Tibial artery (tissue), 4 donors: ENCODE results near the gene SLC7A1.

Experiments used
- DNase-seq, 2 donors: peaks; one replicate each; pipeline ENCODE4 v3.0.0-alpha.2; 2019
- H3K27ac ChIP-seq, 2 donors: fragments of 200-600 bp; sonication (generic) in 1 of 2; 1 replicate in 1 of 2; 2 replicates in 1 of 2; pipeline ENCODE4 v1.5.1; 2018 to 2019; ENCODE audit warnings: mild to moderate bottlenecking in 1 of 2
- H3K27me3 ChIP-seq, 2 donors: fragments of 200-600 bp; sonication (generic) in 1 of 2; one replicate each; pipeline versions ENCODE4 v1.5.1 to v1.6.0; 2016 to 2019
- H3K36me3 ChIP-seq, 3 donors: fragments of 200-600 bp; sonication (generic) in 2 of 3; one replicate each; pipeline ENCODE4 v1.5.1; 2016 to 2019; ENCODE audit warnings: mild to moderate bottlenecking in 2 of 3
- H3K4me1 ChIP-seq, 4 donors: fragments of 200-600 bp; sonication (generic) in 2 of 4; 1 replicate in 3 of 4; 2 replicates in 1 of 4; pipeline ENCODE4 v1.5.1; 2016 to 2019
- H3K4me3 ChIP-seq, 2 donors: fragments of 200-600 bp; sonication (generic) in 1 of 2; 1 replicate in 1 of 2; 2 replicates in 1 of 2; pipeline ENCODE4 v1.5.1; 2018 to 2019; ENCODE audit warnings: mild to moderate bottlenecking in 2 of 2
- H3K9me3 ChIP-seq, 3 donors: fragments of 200-600 bp; sonication (generic) in 1 of 3; one replicate each; pipeline ENCODE4 v1.5.1; 2016 to 2019
- CTCF ChIP-seq, 2 experiments: fragments of 200-600 bp in 1 of 2; fragments of 450-650 bp in 1 of 2; IDR thresholded peaks; one replicate each; pipeline ENCODE4 v1.5.1; 2017 to 2019; ENCODE audit warnings: antibody characterized with exemption in 2 of 2, mild to moderate bottlenecking in 1 of 2, moderate library complexity in 1 of 2
- intact Hi-C: fragments of 100-400 bp; cut with DNase I; formaldehyde crosslinking; loops from one replicate; pipeline ENCODE4 v1.15.0; 2023; ENCODE audit warnings: low total_unique reads

Gene SLC7A1

GRCh38 chr13:29503041-29503837 lies 92.2 kb downstream of the SLC7A1 start:
- H3K4me3 ChIP-seq, result no peak overlapping the region
- no peak for DNase-seq
- TF ChIP-seq CTCF (IDR thresholded peaks at IDR 0.05), result no peak
- H3K27me3 ChIP-seq, result peaks cover 0 to 19% of the 10 kb centered on the region in 2 donors
- intact Hi-C loops, result no loop called here
- peaks cover 0 to 6% (median 3%) of the 10 kb centered on the region in 4 donors for H3K4me1 ChIP-seq
- H3K27ac ChIP-seq, result no peak overlapping the region
- no peaks in the 10 kb centered on the region for H3K36me3 ChIP-seq
- H3K9me3 ChIP-seq, result no peaks in the 10 kb centered on the region

- Histone ChIP-seq H3K9me3 (no peaks in the 10 kb centered on the region), H3K4me1 (peaks cover 0 to 8% (median 3%) of the 10 kb centered on the region in 4 donors), H3K36me3 (no peaks in the 10 kb centered on the region), H3K27ac (no peak overlapping the region), H3K4me3 (no peak overlapping the region), H3K27me3 (peaks cover 0 to 19% of the 10 kb centered on the region in 2 donors)
- no peak for DNase-seq
- intact Hi-C loops, result no loop called here
- no peak for TF ChIP-seq CTCF (IDR thresholded peaks at IDR 0.05)
Observed at GRCh38 chr13:29502391-29503008, 93.0 kb downstream of the SLC7A1 start.

GRCh38 chr13:29501674-29502073 lies 93.8 kb downstream of the SLC7A1 start:
- no peak overlapping the region for H3K4me3 ChIP-seq
- no peak for TF ChIP-seq CTCF (IDR thresholded peaks at IDR 0.05)
- peaks cover 0 to 19% of the 10 kb centered on the region in 2 donors for H3K27me3 ChIP-seq
- H3K9me3 ChIP-seq, result no peaks in the 10 kb centered on the region
- intact Hi-C loops, result no loop called here
- no peak overlapping the region for H3K27ac ChIP-seq
- DNase-seq, result no peak
- H3K36me3 ChIP-seq, result no peaks in the 10 kb centered on the region
- peaks cover 0 to 16% (median 9%) of the 10 kb centered on the region in 4 donors for H3K4me1 ChIP-seq

GRCh38 chr13:29500386-29500785 lies 95.1 kb downstream of the SLC7A1 start:
- Histone ChIP-seq H3K9me3 (no peaks in the 10 kb centered on the region), H3K4me3 (no peak overlapping the region), H3K4me1 (peaks cover 0 to 19% (median 9%) of the 10 kb centered on the region in 4 donors), H3K36me3 (no peaks in the 10 kb centered on the region), H3K27me3 (peaks cover 0 to 10% of the 10 kb centered on the region in 2 donors), H3K27ac (no peak overlapping the region)
- intact Hi-C loops, result no loop called here
- no peak for TF ChIP-seq CTCF (IDR thresholded peaks at IDR 0.05)
- DNase-seq, result no peak

GRCh38 chr13:29499506-29500165 lies 95.9 kb downstream of the SLC7A1 start:
- no peak for TF ChIP-seq CTCF (IDR thresholded peaks at IDR 0.05)
- H3K4me3 ChIP-seq, result no peak overlapping the region
- no peaks in the 10 kb centered on the region for H3K9me3 ChIP-seq
- DNase-seq, result no peak
- peaks cover 0 to 10% of the 10 kb centered on the region in 2 donors for H3K27me3 ChIP-seq
- peaks cover 0 to 19% (median 9%) of the 10 kb centered on the region in 4 donors for H3K4me1 ChIP-seq
- H3K27ac ChIP-seq, result no peak overlapping the region
- intact Hi-C loops, result no loop called here
- no peaks in the 10 kb centered on the region for H3K36me3 ChIP-seq
